Type B pancreatic cell (in vitro differentiated cells): ENCODE measurements around the gene PTPRK. TPM values are rescaled to one million over a fixed set of nuclear protein-coding genes. Genes with fewer than 3 reads are reported as not detected.

Experiments used
- DNase-seq: peaks from one replicate; pipeline ENCODE4 v3.0.0; 2021; ENCODE audit warnings: mixed read lengths; ENCODE audit not compliant: unreplicated experiment; ENCODE audit errors: extremely low spot score
- H3K27ac Mint-ChIP-seq: 2 replicates; pipeline ENCODE4 v1.8.0; 2021; ENCODE audit warnings: mild to moderate bottlenecking, mixed read lengths
- H3K27me3 Mint-ChIP-seq: 2 replicates; pipeline ENCODE4 v1.8.0; 2021; ENCODE audit warnings: mixed read lengths
- H3K36me3 Mint-ChIP-seq: 2 replicates; pipeline ENCODE4 v1.8.0; 2021; ENCODE audit warnings: mixed read lengths
- H3K4me1 Mint-ChIP-seq: one replicate; pipeline ENCODE4 v1.8.0; 2021; ENCODE audit warnings: mixed read lengths; ENCODE audit not compliant: unreplicated experiment
- H3K4me3 Mint-ChIP-seq: 2 replicates; pipeline ENCODE4 v1.8.0; 2021; ENCODE audit warnings: mild to moderate bottlenecking, mixed read lengths
- H3K9me3 Mint-ChIP-seq: 2 replicates; pipeline ENCODE4 v1.8.0; 2021; ENCODE audit warnings: mixed read lengths
- total RNA-seq: library from RNA; stranded (reverse); gene quantifications from 2 replicates; pipeline ENCODE4 v1.2.1, GENCODE V29; 2021; ENCODE audit warnings: low replicate concordance
- TF ChIP-seq, protein P1 (sequence below): fragments of 200-600 bp; sonication (generic); conservative IDR thresholded peaks from 2 replicates; pipeline ENCODE4 v1.5.0; 2021; ENCODE audit warnings: antibody characterized with exemption, mild to moderate bottlenecking

PTPRK gene
- total RNA-seq, 1 donor from 2014 or later: 63.4 TPM

DNA sequence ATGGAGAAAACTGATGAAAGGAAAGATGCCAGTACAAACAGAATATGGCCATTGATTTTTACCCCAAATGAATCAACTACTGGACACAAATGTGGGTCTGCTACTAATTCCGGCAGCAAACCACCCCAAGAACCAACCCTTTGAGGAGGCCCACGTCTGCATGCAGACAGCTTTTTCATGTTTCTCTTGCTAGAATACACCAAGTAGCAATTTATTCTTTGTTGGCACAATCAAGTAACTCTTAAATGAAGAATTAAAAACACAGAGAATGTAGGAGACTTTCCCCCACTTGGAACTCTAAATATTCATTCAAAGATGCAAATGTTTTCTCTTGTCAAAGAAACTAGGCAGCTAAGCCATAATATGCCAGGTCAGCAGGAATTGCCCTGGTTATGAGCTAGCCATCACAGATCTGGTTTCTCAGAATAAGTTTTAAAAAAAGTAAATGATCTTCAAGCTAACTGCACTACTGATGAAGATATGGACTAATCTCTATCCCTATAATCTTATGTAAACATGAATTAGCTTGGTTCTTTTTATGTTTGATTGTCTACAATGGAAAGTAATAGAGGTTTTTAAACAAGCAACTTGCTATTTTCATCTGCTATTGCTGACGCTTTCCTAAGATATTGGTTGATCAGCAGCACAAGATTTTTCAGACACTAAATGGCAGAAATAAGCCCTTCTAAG, 456.4 kb downstream of the PTPRK start:
- Mint-ChIP-seq H3K4me1 (peaks cover 5% of the 10 kb centered on the region), H3K36me3 (peaks cover 18% of the 10 kb centered on the region), H3K9me3 (no peaks in the 10 kb centered on the region), H3K27ac (no peak overlapping the region), H3K4me3 (no peak overlapping the region), H3K27me3 (no peaks in the 10 kb centered on the region)
- TF ChIP-seq, protein P1, sequence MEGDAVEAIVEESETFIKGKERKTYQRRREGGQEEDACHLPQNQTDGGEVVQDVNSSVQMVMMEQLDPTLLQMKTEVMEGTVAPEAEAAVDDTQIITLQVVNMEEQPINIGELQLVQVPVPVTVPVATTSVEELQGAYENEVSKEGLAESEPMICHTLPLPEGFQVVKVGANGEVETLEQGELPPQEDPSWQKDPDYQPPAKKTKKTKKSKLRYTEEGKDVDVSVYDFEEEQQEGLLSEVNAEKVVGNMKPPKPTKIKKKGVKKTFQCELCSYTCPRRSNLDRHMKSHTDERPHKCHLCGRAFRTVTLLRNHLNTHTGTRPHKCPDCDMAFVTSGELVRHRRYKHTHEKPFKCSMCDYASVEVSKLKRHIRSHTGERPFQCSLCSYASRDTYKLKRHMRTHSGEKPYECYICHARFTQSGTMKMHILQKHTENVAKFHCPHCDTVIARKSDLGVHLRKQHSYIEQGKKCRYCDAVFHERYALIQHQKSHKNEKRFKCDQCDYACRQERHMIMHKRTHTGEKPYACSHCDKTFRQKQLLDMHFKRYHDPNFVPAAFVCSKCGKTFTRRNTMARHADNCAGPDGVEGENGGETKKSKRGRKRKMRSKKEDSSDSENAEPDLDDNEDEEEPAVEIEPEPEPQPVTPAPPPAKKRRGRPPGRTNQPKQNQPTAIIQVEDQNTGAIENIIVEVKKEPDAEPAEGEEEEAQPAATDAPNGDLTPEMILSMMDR: no peak
- no peak for DNase-seq

DNA sequence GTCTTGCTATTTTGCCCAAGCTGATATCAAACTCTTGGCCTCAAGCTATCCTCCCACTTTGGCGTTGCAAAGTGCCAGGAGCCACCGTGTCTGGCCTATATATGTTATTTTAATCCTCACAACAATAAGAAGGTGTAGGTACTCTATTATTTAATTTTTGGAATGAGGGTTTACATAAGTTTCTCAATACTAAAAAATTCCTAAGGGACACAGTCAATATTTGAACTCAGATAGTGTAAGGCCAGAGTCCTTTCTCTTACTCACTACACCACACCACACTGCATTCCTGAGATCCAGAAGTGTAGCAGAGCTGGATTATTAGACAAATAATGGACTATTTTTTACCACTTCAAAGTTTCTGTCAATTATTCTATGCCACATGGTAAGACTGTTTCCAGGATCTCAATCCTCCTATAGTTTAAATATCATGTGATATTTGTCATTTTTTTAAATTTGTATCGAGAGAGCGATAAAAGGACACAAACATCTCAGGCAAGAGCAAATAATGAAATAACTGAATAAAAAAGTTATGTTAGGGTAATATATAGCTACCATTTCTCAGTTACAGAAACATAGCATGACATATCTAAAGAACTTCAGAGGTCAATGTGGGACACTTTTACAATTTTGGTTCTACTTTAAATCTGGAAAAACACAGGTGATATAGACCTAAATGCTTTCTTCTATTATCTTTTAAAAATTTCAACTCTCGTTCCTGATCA, 457.4 kb downstream of the PTPRK start:
- peaks cover 18% of the 10 kb centered on the region for H3K36me3 Mint-ChIP-seq
- H3K27me3 Mint-ChIP-seq: no peaks in the 10 kb centered on the region
- H3K9me3 Mint-ChIP-seq: no peaks in the 10 kb centered on the region
- H3K4me3 Mint-ChIP-seq: no peak overlapping the region
- TF ChIP-seq, protein P1: no peak
- H3K27ac Mint-ChIP-seq: peak overlapping the region; percentile 58
- DNase-seq: no peak
- H3K4me1 Mint-ChIP-seq: peaks cover 5% of the 10 kb centered on the region

DNA sequence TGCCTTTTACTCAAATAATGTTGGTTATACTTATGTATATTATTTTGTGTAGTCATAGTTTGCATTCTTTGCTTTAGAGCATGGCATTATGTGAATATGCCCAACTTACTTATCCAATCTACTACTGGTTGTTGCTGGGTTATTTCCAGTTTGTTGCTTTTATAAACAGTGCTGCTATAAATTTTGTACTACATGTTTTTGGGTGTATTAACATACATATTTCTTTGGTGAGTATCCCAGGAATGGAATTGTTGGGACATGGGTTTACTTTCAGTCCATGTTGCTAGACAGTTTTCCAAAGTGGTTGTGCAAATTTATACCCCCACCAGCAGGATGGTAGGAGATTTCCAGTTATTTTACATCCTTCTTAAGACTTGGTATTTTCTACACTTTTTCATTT, 462.5 kb downstream of the PTPRK start:
- no peak overlapping the region for H3K4me3 Mint-ChIP-seq
- no peaks in the 10 kb centered on the region for H3K27me3 Mint-ChIP-seq
- peaks cover 27% of the 10 kb centered on the region for H3K36me3 Mint-ChIP-seq
- H3K9me3 Mint-ChIP-seq: no peaks in the 10 kb centered on the region
- no peak overlapping the region for H3K27ac Mint-ChIP-seq
- DNase-seq: no peak
- TF ChIP-seq, protein P1: no peak
- no peaks in the 10 kb centered on the region for H3K4me1 Mint-ChIP-seq

DNA sequence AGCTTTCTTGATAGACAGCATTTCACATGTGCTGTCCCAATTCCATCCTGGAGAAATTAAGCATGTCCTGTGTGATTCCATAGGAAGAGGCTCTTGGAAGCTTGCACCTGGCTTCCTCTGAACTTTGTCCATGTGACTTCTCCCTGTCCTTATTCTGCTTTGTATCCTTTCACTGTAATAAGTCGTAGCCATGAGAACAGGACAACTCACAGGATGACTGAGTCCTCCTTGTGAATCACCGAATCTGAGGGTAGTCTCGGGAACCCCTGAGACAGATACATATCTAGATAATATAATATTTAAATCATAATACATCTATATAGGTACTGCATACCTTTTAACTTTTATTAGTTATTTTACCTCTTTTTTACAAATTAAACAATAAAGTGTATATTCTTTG, 462.9 kb downstream of the PTPRK start:
- Mint-ChIP-seq H3K4me3 (no peak overlapping the region), H3K9me3 (no peaks in the 10 kb centered on the region), H3K27me3 (no peaks in the 10 kb centered on the region), H3K4me1 (no peaks in the 10 kb centered on the region), H3K27ac (no peak overlapping the region), H3K36me3 (peaks cover 27% of the 10 kb centered on the region)
- TF ChIP-seq, protein P1: no peak
- no peak for DNase-seq

DNA sequence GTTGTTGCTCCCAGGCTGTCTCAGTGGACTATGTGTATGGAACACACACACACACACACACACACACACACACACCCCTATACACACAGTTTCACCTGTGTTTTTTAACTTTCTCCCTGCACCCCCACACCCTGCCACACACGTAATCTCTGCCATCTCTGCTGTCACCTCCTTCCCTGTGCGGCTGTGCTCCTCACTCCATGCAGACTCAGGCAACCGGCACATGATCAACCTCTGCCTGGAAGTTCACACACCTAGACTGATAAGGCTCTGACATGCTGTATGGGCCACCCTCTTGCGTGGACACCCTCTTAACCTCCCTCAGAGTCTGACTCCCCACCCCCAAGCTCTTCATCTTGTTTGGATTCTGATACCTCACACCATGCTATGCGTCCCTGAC, 467.3 kb downstream of the PTPRK start:
- Mint-ChIP-seq H3K27me3 (no peaks in the 10 kb centered on the region), H3K36me3 (peaks cover 19% of the 10 kb centered on the region), H3K4me1 (no peaks in the 10 kb centered on the region), H3K9me3 (peaks cover 4% of the 10 kb centered on the region), H3K4me3 (no peak overlapping the region), H3K27ac (no peak overlapping the region)
- TF ChIP-seq, protein P1: no peak
- no peak for DNase-seq
